Esophagus muscularis mucosa (tissue), 4 donors: ENCODE data around the gene SGIP1.

Source experiments
- CTCF ChIP-seq, 3 experiments: fragments of 200-600 bp in 2 of 3; fragments of 450-650 bp in 1 of 3; sonication (generic) in 2 of 3; IDR thresholded peaks; one replicate each; pipeline ENCODE4 v1.5.1; 2017 to 2019; ENCODE audit warnings: antibody characterized with exemption in 3 of 3, mild to moderate bottlenecking in 2 of 3, moderate library complexity in 1 of 3
- EP300 ChIP-seq: sonication (generic); formaldehyde crosslinking; IDR thresholded peaks from one replicate; pipeline ENCODE4 v1.6.1; 2017; ENCODE audit warnings: antibody characterized with exemption
- POLR2A ChIP-seq: fragments of 450-650 bp; IDR thresholded peaks from one replicate; pipeline ENCODE4 v1.6.1; 2017; ENCODE audit warnings: antibody characterized with exemption, moderate library complexity, mild to moderate bottlenecking, low read depth
- POLR2AphosphoS5 ChIP-seq, 2 donors: sonication (generic); formaldehyde crosslinking; IDR thresholded peaks; one replicate each; pipeline ENCODE4 v1.6.1; 2017; ENCODE audit warnings: antibody characterized with exemption in 2 of 2

GRCh38 chr1:66518654-66519053, 15.3 kb upstream of the SGIP1 start:
- no peak for TF ChIP-seq CTCF (IDR thresholded peaks at IDR 0.05)
- TF ChIP-seq POLR2AphosphoS5 (IDR thresholded peaks at IDR 0.05), result no peak
- TF ChIP-seq POLR2A, result no peak
- TF ChIP-seq EP300, result no peak
